GM18907 (cell line): ENCODE measurements around the gene CFAP161.

Experiments used
- ATAC-seq: cut with Tn5 transposase; IDR thresholded peaks from one replicate; pipeline ENCODE4 v1.9.1; 2021; ENCODE audit warnings: mild to moderate bottlenecking, moderate library complexity; ENCODE audit not compliant: unreplicated experiment

Gene CFAP161

GRCh38 chr15:81182031-81182755, 48.1 kb downstream of the CFAP161 start:
- ATAC-seq = no peak

- ATAC-seq = no peak
Observed at GRCh38 chr15:81182756-81183438, 48.8 kb downstream of the CFAP161 start.

- ATAC-seq = no peak
Observed at GRCh38 chr15:81183439-81183775, 49.3 kb downstream of the CFAP161 start.

- no peak for ATAC-seq
Observed at GRCh38 chr15:81184188-81184587, 50.1 kb downstream of the CFAP161 start.

GRCh38 chr15:81185631-81186295, 51.7 kb downstream of the CFAP161 start:
- ATAC-seq = no peak

GRCh38 chr15:81188354-81188753, 54.3 kb downstream of the CFAP161 start:
- no peak for ATAC-seq

GRCh38 chr15:81189583-81190283, 55.7 kb downstream of the CFAP161 start:
- no peak for ATAC-seq

- ATAC-seq = no peak
Observed at GRCh38 chr15:81190922-81191507, 56.9 kb downstream of the CFAP161 start.

- no peak for ATAC-seq
Observed at GRCh38 chr15:81191701-81192100, 57.6 kb downstream of the CFAP161 start.

GRCh38 chr15:81194723-81195122, 60.7 kb downstream of the CFAP161 start:
- no peak for ATAC-seq

- no peak for ATAC-seq
Observed at GRCh38 chr15:81195339-81195864, 61.3 kb downstream of the CFAP161 start.

GRCh38 chr15:81196576-81197254, 62.6 kb downstream of the CFAP161 start, which contains the start of gene IL16:
TSS of gene IL16 (plus strand) at chr15:81196879. CDS start at chr15:81225400, 28,521 bp downstream.
- ATAC-seq = no peak

GRCh38 chr15:81197255-81197630, 63.2 kb downstream of the CFAP161 start:
- no peak for ATAC-seq

- no peak for ATAC-seq
Observed at GRCh38 chr15:81197688-81198281, 63.7 kb downstream of the CFAP161 start.
